HCT116 (cell line): ENCODE measurements around the gene ITSN1. TPM values are rescaled to one million over a fixed set of nuclear protein-coding genes. Genes with fewer than 3 reads are reported as not detected.
A peak's percentile ranks its signal among the peaks of the same experiment; 100 is the strongest.

Source experiments
- ATAC-seq: fragments of 200-7000 bp; cut with Tn5 transposase; 2 replicates; pipeline ENCODE4 v1.9.1; 2020; ENCODE audit warnings: mild to moderate bottlenecking, moderate library complexity
- BruUV-seq: library from RNA; stranded (reverse); fragments of 400-500 nt; replicated peaks from 2 replicates; lab custom pipeline; 2021; lab: Mats Ljungman, UMichigan
- CTCF ChIA-PET: fragments of 300-600 bp; sonication (Branson Sonifier 250); formaldehyde crosslinking; loops from one replicate; lab custom pipeline; 2021; ENCODE audit warnings: antibody characterized with exemption; lab: Charles Lee
- POLR2A ChIA-PET: fragments of 300-600, 350-600 bp; sonication (Branson Sonifier 250); formaldehyde crosslinking; loops from one replicate; lab custom pipeline; 2021; ENCODE audit warnings: antibody characterized with exemption; lab: Charles Lee
- RAD21 ChIA-PET, 2 experiments: fragments of 300-600 bp; sonication (Branson Sonifier 250); formaldehyde crosslinking; loops; one replicate each; lab custom pipeline; 2023; ENCODE audit warnings: low total read pairs in 2 of 2; ENCODE audit not compliant: uncharacterized antibody in 2 of 2, unreplicated experiment in 2 of 2, low non-redundant PET in 1 of 2; lab: Charles Lee
- DNase-seq: peaks from one replicate; pipeline ENCODE4 v3.0.0-alpha.2; 2010; ENCODE audit warnings: low read depth, low spot score
- H2AFZ ChIP-seq: fragments of 200-600 bp; shearing (Covaris generic), sonication (generic); 2 replicates; pipeline ENCODE4 v1.6.1; 2017; ENCODE audit warnings: low read depth, mixed run types, mixed read lengths, antibody characterized with exemption, low read length; ENCODE audit not compliant: poor library complexity, severe bottlenecking
- H3K27ac ChIP-seq: 2 replicates; pipeline ENCODE4 v1.5.1; 2012; ENCODE audit warnings: low read depth, low read length
- H3K27me3 ChIP-seq: fragments of 200-600 bp; sonication (generic); 2 replicates; pipeline ENCODE4 v1.6.1; 2016; ENCODE audit warnings: mixed run types, low read length, mixed read lengths; ENCODE audit not compliant: insufficient read depth
- H3K36me3 ChIP-seq, 2 experiments: fragments of 200-500 bp in 1 of 2; fragments of 200-600 bp in 1 of 2; sonication (Bioruptor generic) in 1 of 2; sonication (generic) in 1 of 2; 2 replicates each; pipeline versions ENCODE4 v1.5.1 to v1.6.1; 2014 to 2016; ENCODE audit warnings: low read length in 2 of 2, inconsistent platforms in 1 of 2, mixed read lengths in 1 of 2, mixed run types in 1 of 2; ENCODE audit not compliant: insufficient read depth in 2 of 2, control insufficient read depth in 1 of 2
- H3K4me1 ChIP-seq, 2 experiments: fragments of 200-600 bp in 1 of 2; sonication (generic) in 1 of 2; 2 replicates each; pipeline versions ENCODE4 v1.5.1 to v1.6.1; 2012 to 2017; ENCODE audit warnings: low read length in 2 of 2, inconsistent platforms in 1 of 2, mild to moderate bottlenecking in 1 of 2, mixed read lengths in 1 of 2, mixed run types in 1 of 2, moderate library complexity in 1 of 2; ENCODE audit not compliant: insufficient read depth in 2 of 2, control insufficient read depth in 1 of 2
- H3K4me2 ChIP-seq: fragments of 200-600 bp; sonication (generic); 2 replicates; pipeline ENCODE4 v1.6.1; 2017; ENCODE audit warnings: mixed run types, low read length, mixed read lengths
- H3K4me3 ChIP-seq, 2 experiments: fragments of 200-600 bp in 1 of 2; sonication (generic) in 1 of 2; replicated peaks in 1 of 2; 2 replicates each; pipeline ENCODE4 v1.5.1; 2011 to 2016; ENCODE audit warnings: low read length in 2 of 2, control low read depth in 1 of 2, low read depth in 1 of 2, mild to moderate bottlenecking in 1 of 2, mixed read lengths in 1 of 2, mixed run types in 1 of 2
- H3K79me2 ChIP-seq: fragments of 200-600 bp; sonication (generic); 2 replicates; pipeline ENCODE4 v1.6.1; 2017; ENCODE audit warnings: mild to moderate bottlenecking, mixed run types, low read length, moderate library complexity, mixed read lengths; ENCODE audit not compliant: insufficient read depth
- H3K9ac ChIP-seq: fragments of 200-600 bp; sonication (generic); 2 replicates; pipeline ENCODE4 v1.6.1; 2016; ENCODE audit warnings: low read length, mixed read lengths
- H3K9me2 ChIP-seq: fragments of 200-600 bp; sonication (generic), shearing (Covaris generic); 2 replicates; pipeline ENCODE4 v1.6.1; 2017; ENCODE audit warnings: mixed run types, mild to moderate bottlenecking, moderate library complexity; ENCODE audit not compliant: insufficient read depth
- H3K9me3 ChIP-seq, 2 experiments: fragments of 200-500 bp in 1 of 2; fragments of 200-600 bp in 1 of 2; sonication (Bioruptor generic) in 1 of 2; sonication (generic) in 1 of 2; 2 replicates each; pipeline ENCODE4 v1.6.1; 2014 to 2017; ENCODE audit warnings: low read length in 2 of 2, mixed read lengths in 2 of 2, inconsistent platforms in 1 of 2, low read depth in 1 of 2, mild to moderate bottlenecking in 1 of 2, mixed run types in 1 of 2, moderate library complexity in 1 of 2; ENCODE audit not compliant: control insufficient read depth in 1 of 2, insufficient read depth in 1 of 2
- H4K20me1 ChIP-seq: fragments of 200-600 bp; sonication (generic), shearing (Covaris generic); 2 replicates; pipeline ENCODE4 v1.6.1; 2017; ENCODE audit warnings: mixed run types, mild to moderate bottlenecking, moderate library complexity; ENCODE audit not compliant: insufficient read depth
- CEBPB ChIP-seq: IDR thresholded peaks from 2 replicates; pipeline ENCODE4 v1.6.1; 2012; ENCODE audit warnings: low read depth
- EZH2phosphoT487 ChIP-seq: fragments of 200-600 bp; IDR thresholded peaks from 2 replicates; pipeline ENCODE4 v1.6.1; 2018; ENCODE audit warnings: antibody characterized with exemption, borderline replicate concordance
- FOSL1 ChIP-seq: IDR thresholded peaks from 2 replicates; pipeline ENCODE4 v1.6.1; 2012; ENCODE audit warnings: low read depth
- JUND ChIP-seq: IDR thresholded peaks from 2 replicates; pipeline ENCODE4 v1.6.1; 2012
- MAX ChIP-seq: IDR thresholded peaks from 2 replicates; pipeline ENCODE4 v1.6.1; 2012
- POLR2A ChIP-seq: IDR thresholded peaks from 2 replicates; pipeline ENCODE4 v1.7.0; 2011; ENCODE audit warnings: borderline replicate concordance; ENCODE audit not compliant: insufficient read depth, insufficient read length; ENCODE audit errors: extremely low read depth
- POLR2AphosphoS5 ChIP-seq: IDR thresholded peaks from 2 replicates; pipeline ENCODE4 v1.6.1; 2011; ENCODE audit warnings: mild to moderate bottlenecking, low read depth, low read length, moderate library complexity
- REST ChIP-seq: IDR thresholded peaks from 2 replicates; pipeline ENCODE4 v1.6.1; 2012; ENCODE audit warnings: low read depth
- SIN3A ChIP-seq: IDR thresholded peaks from 2 replicates; pipeline ENCODE4 v1.6.1; 2012; ENCODE audit warnings: low read depth
- ZBTB33 ChIP-seq: IDR thresholded peaks from 2 replicates; pipeline ENCODE4 v1.6.1; 2011; ENCODE audit warnings: mild to moderate bottlenecking, low read length, moderate library complexity; ENCODE audit not compliant: insufficient replicate concordance; ENCODE audit errors: extremely low read depth
- intact Hi-C: fragments of 100-400 bp; cut with micrococcal nuclease; formaldehyde crosslinking; loops from 2 replicates; pipeline ENCODE4 v1.10.0; 2022
- total RNA-seq: library from RNA; stranded (reverse); gene quantifications from one replicate; pipeline ENCODE4 v1.2.1, GENCODE V29; 2021; ENCODE audit not compliant: unreplicated experiment

The ITSN1 gene
- total RNA-seq, 1 experiment from 2014 or later, result 25.8 TPM

- intact Hi-C loops, result loop anchor here (5.0 to 10.0 kb wide), 2 partner anchors 102 to 260 kb away; partner anchors contain the start of genes GART and SON
- TF ChIP-seq FOSL1 (no peak), POLR2A (no peak), MAX (no peak), ZBTB33 (no peak), REST (no peak), CEBPB (no peak), POLR2AphosphoS5 (no peak), JUND (no peak), EZH2phosphoT487 (no peak), SIN3A (no peak)
These were observed 2.2 kb downstream of the ITSN1 start for GRCh38 chr21:33644383-33645074.

More at GRCh38 chr21:33644383-33645074, 2.2 kb downstream of the ITSN1 start:
- peaks cover 12 to 13% of the 10 kb centered on the region in 2 experiments; a peak in 3 of 4 replicates for H3K4me1 ChIP-seq
- no peak for ATAC-seq
- H3K9me3 ChIP-seq, result no peaks in the 10 kb centered on the region
- H3K27ac ChIP-seq, result no peak overlapping the region
- DNase-seq, result no peak
- no peaks in the 10 kb centered on the region for H3K36me3 ChIP-seq
- ChIA-PET RAD21 (no interaction called here), CTCF (interaction anchor here (0.9 kb wide), 1 partner anchor 11 kb away, joined by 3 read pairs; no protein-coding TSS in a partner anchor), POLR2A (interaction anchor here (1.4 kb wide), 1 partner anchor 11 kb away, joined by 4 read pairs; no protein-coding TSS in a partner anchor)
- BruUV-seq, result no TSS peak
- no peak overlapping the region for H3K9ac ChIP-seq
- no peaks in the 10 kb centered on the region for H4K20me1 ChIP-seq
- H3K9me2 ChIP-seq, result no peaks in the 10 kb centered on the region
- H3K79me2 ChIP-seq, result peaks cover 81% of the 10 kb centered on the region
- H2AFZ ChIP-seq, result no peak overlapping the region
- no peak overlapping the region for H3K4me3 ChIP-seq
- no peaks in the 10 kb centered on the region for H3K27me3 ChIP-seq
- H3K4me2 ChIP-seq, result peak overlapping the region; percentile 78; the same call in 1 of the 2 replicates
